GM23248 (cell line): ENCODE measurements around the gene MBIP. TPM values are rescaled to one million over a fixed set of nuclear protein-coding genes. Genes with fewer than 3 reads are reported as not detected.

Experiments used
- DNase-seq: peaks from one replicate; pipeline ENCODE4 v3.0.0-alpha.2; 2015
- H2AFZ ChIP-seq: fragments of 200-600 bp; sonication (generic); 2 replicates; pipeline ENCODE4 v1.6.1; 2016; ENCODE audit warnings: antibody characterized with exemption
- H3F3A ChIP-seq: fragments of 200-600 bp; sonication (generic); 2 replicates; pipeline ENCODE4 v1.6.1; 2016; ENCODE audit warnings: mild to moderate bottlenecking, antibody characterized with exemption, mixed run types; ENCODE audit not compliant: insufficient read depth
- H3K27ac ChIP-seq: fragments of 200-600 bp; sonication (generic); 2 replicates; pipeline ENCODE4 v1.5.1; 2016; ENCODE audit warnings: mild to moderate bottlenecking
- H3K27me3 ChIP-seq: fragments of 200-600 bp; sonication (generic); replicated peaks from 2 replicates; pipeline ENCODE4 v1.6.1; 2016; ENCODE audit warnings: mild to moderate bottlenecking; ENCODE audit not compliant: insufficient read depth
- H3K36me3 ChIP-seq: fragments of 200-600 bp; sonication (generic); 2 replicates; pipeline ENCODE4 v1.6.1; 2016; ENCODE audit warnings: low read depth, mild to moderate bottlenecking
- H3K4me1 ChIP-seq: fragments of 200-600 bp; sonication (generic); 2 replicates; pipeline ENCODE4 v1.6.1; 2016; ENCODE audit warnings: mild to moderate bottlenecking; ENCODE audit not compliant: insufficient read depth
- H3K4me2 ChIP-seq: fragments of 200-600 bp; sonication (generic); one replicate; pipeline ENCODE4 v1.6.1; 2016; ENCODE audit warnings: mild to moderate bottlenecking; ENCODE audit not compliant: unreplicated experiment
- H3K4me3 ChIP-seq: fragments of 200-600 bp; sonication (generic); 2 replicates; pipeline ENCODE4 v1.5.1; 2016; ENCODE audit warnings: mild to moderate bottlenecking
- H3K79me2 ChIP-seq: fragments of 200-600 bp; sonication (generic); 2 replicates; pipeline ENCODE4 v1.6.1; 2016; ENCODE audit warnings: mild to moderate bottlenecking; ENCODE audit not compliant: insufficient read depth
- H3K9ac ChIP-seq: fragments of 200-600 bp; sonication (generic); 2 replicates; pipeline ENCODE4 v1.6.1; 2016; ENCODE audit warnings: mild to moderate bottlenecking
- H3K9me2 ChIP-seq: fragments of 200-600 bp; sonication (generic); 2 replicates; pipeline ENCODE4 v1.6.1; 2016; ENCODE audit warnings: mixed run types, mild to moderate bottlenecking, moderate library complexity; ENCODE audit not compliant: insufficient read depth
- H3K9me3 ChIP-seq: fragments of 200-600 bp; sonication (generic); one replicate; pipeline ENCODE4 v1.6.1; 2017; ENCODE audit warnings: low read depth
- H4K20me1 ChIP-seq: fragments of 200-600 bp; sonication (generic); 2 replicates; pipeline ENCODE4 v1.6.0; 2016; ENCODE audit not compliant: insufficient read depth
- EZH2 ChIP-seq: fragments of 200-600 bp; sonication (generic); IDR thresholded peaks from 2 replicates; pipeline ENCODE4 v1.6.1; 2018; ENCODE audit warnings: antibody characterized with exemption, mild to moderate bottlenecking; ENCODE audit not compliant: insufficient read depth, poor library complexity, severe bottlenecking
- EZH2phosphoT487 ChIP-seq: fragments of 200-600 bp; sonication (generic); IDR thresholded peaks from 2 replicates; pipeline ENCODE4 v1.6.1; 2018; ENCODE audit warnings: antibody characterized with exemption, moderate library complexity, mild to moderate bottlenecking, low read depth; ENCODE audit not compliant: insufficient read depth
- WGBS, 2 experiments: methylation state at CpG; one replicate each; pipeline ENCODE4 v1.1.6; 2015 to 2017; ENCODE audit warnings: low lambda C conversion rate in 2 of 2, low coverage in 1 of 2; ENCODE audit errors: missing lambda C conversion rate in 2 of 2; 5-methylcytosine and 5-hydroxymethylcytosine counted together
- in situ Hi-C: fragments of 300-500 bp; cut with MboI; formaldehyde crosslinking; loops from 2 replicates; pipeline ENCODE4 v1.15.0; 2020
- polyA plus RNA-seq: library from polyadenylated mRNA; unstranded; fragments of >200 nt; fragmentation: Nextera tagmentation; extraction: Ambion mirVana; gene quantifications from 2 replicates; pipeline ENCODE4 v1.2.1, GENCODE V29; 2016
- total RNA-seq: library from RNA; depleted of rRNA; stranded (reverse); fragments of >200 nt; shearing (Covaris generic); gene quantifications from 2 replicates; pipeline ENCODE4 v1.2.3, GENCODE V29; 2014

The MBIP gene
- total and polyA plus RNA-seq, 2 experiments from 2014 or later = 9.0 to 28.1 TPM

GRCh38 chr14:36315159-36315853 lies 5.1 kb downstream of the MBIP start:
- peaks cover 19% of the 10 kb centered on the region for H3K36me3 ChIP-seq
- H3K27ac ChIP-seq = no peak overlapping the region
- no peaks in the 10 kb centered on the region for H3K27me3 ChIP-seq
- H3K4me2 ChIP-seq = no peak overlapping the region
- H3F3A ChIP-seq = peaks cover 11% of the 10 kb centered on the region
- no peaks in the 10 kb centered on the region for H4K20me1 ChIP-seq
- no peak for TF ChIP-seq EZH2
- TF ChIP-seq EZH2phosphoT487 = no peak
- no peaks in the 10 kb centered on the region for H3K9me3 ChIP-seq
- peaks cover 24% of the 10 kb centered on the region for H3K4me1 ChIP-seq
- H3K79me2 ChIP-seq = peaks cover 82% of the 10 kb centered on the region
- DNase-seq = no peak
- 62 to 84% methylated on average over 3 of the region's 3 CpGs for WGBS, 2 experiments
- no peak overlapping the region for H3K4me3 ChIP-seq
- no peaks in the 10 kb centered on the region for H3K9me2 ChIP-seq
- H2AFZ ChIP-seq = no peak overlapping the region
- in situ Hi-C loops = no loop called here
- H3K9ac ChIP-seq = no peak overlapping the region

GRCh38 chr14:36313898-36314297 lies 6.5 kb downstream of the MBIP start:
- H3K9me3 ChIP-seq = no peaks in the 10 kb centered on the region
- no peak overlapping the region for H3K4me2 ChIP-seq
- H3K4me3 ChIP-seq = no peak overlapping the region
- H3K79me2 ChIP-seq = peaks cover 68% of the 10 kb centered on the region
- H4K20me1 ChIP-seq = no peaks in the 10 kb centered on the region
- peaks cover 27% of the 10 kb centered on the region for H3K36me3 ChIP-seq
- no peak for TF ChIP-seq EZH2phosphoT487
- no peak for TF ChIP-seq EZH2
- H3K27ac ChIP-seq = no peak overlapping the region
- no peaks in the 10 kb centered on the region for H3K9me2 ChIP-seq
- 96 to 98% methylated on average over 3 of the region's 3 CpGs for WGBS, 2 experiments
- no peak overlapping the region for H2AFZ ChIP-seq
- H3F3A ChIP-seq = no peaks in the 10 kb centered on the region
- no peaks in the 10 kb centered on the region for H3K27me3 ChIP-seq
- in situ Hi-C loops = no loop called here
- H3K9ac ChIP-seq = no peak overlapping the region
- H3K4me1 ChIP-seq = peaks cover 21% of the 10 kb centered on the region
- DNase-seq = no peak

GRCh38 chr14:36313206-36313605 lies 7.2 kb downstream of the MBIP start:
- 59 to 68% methylated on average over 2 of the region's 2 CpGs for WGBS, 2 experiments
- H2AFZ ChIP-seq = no peak overlapping the region
- no peak for DNase-seq

GRCh38 chr14:36306836-36307235 lies 13.6 kb downstream of the MBIP start:
- Histone ChIP-seq H3K9me3 (no peaks in the 10 kb centered on the region), H3K36me3 (peaks cover 65% of the 10 kb centered on the region), H2AFZ (no peak overlapping the region), H3K79me2 (no peaks in the 10 kb centered on the region), H3K27ac (no peak overlapping the region), H3K27me3 (no peaks in the 10 kb centered on the region), H3K9ac (no peak overlapping the region), H3K9me2 (no peaks in the 10 kb centered on the region), H3K4me2 (no peak overlapping the region), H4K20me1 (no peaks in the 10 kb centered on the region), H3K4me1 (no peaks in the 10 kb centered on the region), H3F3A (no peaks in the 10 kb centered on the region), H3K4me3 (no peak overlapping the region)
- TF ChIP-seq EZH2phosphoT487 (no peak), EZH2 (no peak)
- in situ Hi-C loops = no loop called here
- no peak for DNase-seq
- WGBS, 2 experiments = 93 to 98% methylated on average over 2 of the region's 2 CpGs

More at GRCh38 chr14:36313206-36313605, 7.2 kb downstream of the MBIP start:
- H3K4me1 ChIP-seq = peaks cover 14% of the 10 kb centered on the region
- H3K79me2 ChIP-seq = peaks cover 61% of the 10 kb centered on the region
- in situ Hi-C loops = no loop called here
- TF ChIP-seq EZH2phosphoT487 (no peak), EZH2 (no peak)
- H3K27me3 ChIP-seq = no peaks in the 10 kb centered on the region
- no peaks in the 10 kb centered on the region for H3F3A ChIP-seq
- no peak overlapping the region for H3K4me3 ChIP-seq
- no peaks in the 10 kb centered on the region for H3K9me3 ChIP-seq
- H3K4me2 ChIP-seq = no peak overlapping the region
- H3K9me2 ChIP-seq = no peaks in the 10 kb centered on the region
- no peak overlapping the region for H3K9ac ChIP-seq
- no peak overlapping the region for H3K27ac ChIP-seq
- no peaks in the 10 kb centered on the region for H4K20me1 ChIP-seq
- peaks cover 33% of the 10 kb centered on the region for H3K36me3 ChIP-seq

- TF ChIP-seq EZH2 (no peak), EZH2phosphoT487 (no peak)
- no peak overlapping the region for H3K4me3 ChIP-seq
- H3K36me3 ChIP-seq = peaks cover 50% of the 10 kb centered on the region
- no peaks in the 10 kb centered on the region for H3K9me2 ChIP-seq
- H4K20me1 ChIP-seq = no peaks in the 10 kb centered on the region
- H3K9ac ChIP-seq = no peak overlapping the region
- no peaks in the 10 kb centered on the region for H3F3A ChIP-seq
- no peaks in the 10 kb centered on the region for H3K27me3 ChIP-seq
- no peak for DNase-seq
- no peak overlapping the region for H3K4me2 ChIP-seq
- H3K4me1 ChIP-seq = peaks cover 13% of the 10 kb centered on the region
- H3K27ac ChIP-seq = no peak overlapping the region
- no peaks in the 10 kb centered on the region for H3K9me3 ChIP-seq
- no peak overlapping the region for H2AFZ ChIP-seq
- no peaks in the 10 kb centered on the region for H3K79me2 ChIP-seq
- in situ Hi-C loops = no loop called here
These were observed 15.5 kb downstream of the MBIP start for GRCh38 chr14:36304895-36305294.
